HG03139 (cell line): Measurements from ENCODE around the gene CHCHD6.

Source experiments
- ATAC-seq: cut with Tn5 transposase; IDR thresholded peaks from one replicate; pipeline ENCODE4 v1.9.1; 2021; ENCODE audit not compliant: unreplicated experiment

Gene CHCHD6

DNA sequence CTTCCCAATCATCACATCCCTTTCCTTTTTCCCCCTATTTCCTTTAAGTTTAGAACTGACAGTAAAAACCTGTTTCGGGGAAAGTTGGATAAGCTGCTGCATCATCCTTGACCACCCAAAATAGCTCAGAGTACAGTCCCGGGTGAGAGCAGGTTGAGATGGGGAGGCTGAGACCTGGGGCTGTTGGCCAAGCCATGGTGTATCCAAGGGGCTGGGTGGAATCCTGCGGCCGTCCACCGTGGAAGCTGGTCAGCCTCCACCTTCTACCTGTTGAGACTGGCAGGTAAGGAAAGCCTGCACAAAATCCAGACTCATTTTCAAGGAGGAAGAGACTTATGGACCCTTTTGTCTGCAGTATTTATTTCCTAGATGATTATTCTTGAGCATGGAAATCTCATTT is 150.6 kb downstream of the CHCHD6 start:
- ATAC-seq: no peak

DNA sequence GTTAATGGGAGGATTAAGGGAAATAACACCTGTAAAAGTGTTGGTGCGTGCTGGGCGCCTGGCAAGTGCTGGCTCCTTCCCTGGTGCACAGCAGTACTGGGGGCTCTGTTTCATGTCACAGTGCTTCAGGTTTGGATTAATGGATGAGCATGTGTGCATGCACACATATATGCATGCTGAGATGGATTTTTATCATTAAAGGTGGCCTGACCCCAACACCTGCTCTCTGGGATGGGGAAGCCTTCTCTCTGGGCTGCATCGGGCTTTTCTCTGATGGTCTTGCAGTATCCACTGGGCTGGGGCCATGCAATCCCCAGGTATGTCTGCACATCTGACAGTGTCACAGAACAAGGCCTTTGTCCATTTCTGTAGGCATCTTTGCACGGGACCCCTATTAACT is 151.3 kb downstream of the CHCHD6 start:
- no peak for ATAC-seq

DNA sequence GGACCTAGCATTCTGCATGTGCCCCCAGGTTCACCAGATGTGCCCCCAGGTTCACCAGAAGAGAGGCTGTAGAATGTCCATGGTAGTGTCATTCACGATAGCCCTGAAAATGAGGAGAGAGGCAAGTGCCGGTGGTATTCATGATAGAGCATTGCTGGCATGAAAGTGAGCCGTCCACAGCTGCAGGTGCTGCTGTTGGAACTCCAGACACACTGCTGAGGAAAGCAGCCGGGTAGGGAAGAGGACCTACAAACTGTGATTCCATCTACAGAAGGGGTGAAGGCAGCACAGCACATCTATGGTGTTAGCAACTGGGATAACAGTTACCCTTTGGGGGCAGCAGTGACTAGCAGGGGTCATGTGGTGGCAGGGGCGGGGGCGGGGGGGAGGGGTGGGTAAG is 153.9 kb downstream of the CHCHD6 start:
- ATAC-seq: no peak

DNA sequence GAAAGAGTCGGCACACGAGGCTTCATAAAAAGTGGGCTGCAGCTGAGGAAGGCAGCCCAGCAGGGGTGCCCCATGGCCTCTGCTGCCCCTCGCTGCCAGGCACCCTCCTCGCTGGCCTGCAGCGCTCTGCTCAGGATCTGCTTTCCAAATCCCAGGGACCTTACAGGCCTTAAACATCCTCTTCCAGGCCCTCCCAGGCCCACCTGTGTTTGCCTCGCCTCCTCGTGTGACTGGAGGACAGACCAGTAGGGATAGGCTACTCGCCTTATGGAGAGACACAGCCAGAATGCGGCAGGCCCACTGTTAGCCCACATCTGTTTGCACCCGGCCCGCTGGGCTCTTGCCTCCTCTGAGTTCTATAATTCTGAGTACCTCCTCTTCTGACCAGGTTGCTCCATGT is 154.4 kb downstream of the CHCHD6 start:
- no peak for ATAC-seq

DNA sequence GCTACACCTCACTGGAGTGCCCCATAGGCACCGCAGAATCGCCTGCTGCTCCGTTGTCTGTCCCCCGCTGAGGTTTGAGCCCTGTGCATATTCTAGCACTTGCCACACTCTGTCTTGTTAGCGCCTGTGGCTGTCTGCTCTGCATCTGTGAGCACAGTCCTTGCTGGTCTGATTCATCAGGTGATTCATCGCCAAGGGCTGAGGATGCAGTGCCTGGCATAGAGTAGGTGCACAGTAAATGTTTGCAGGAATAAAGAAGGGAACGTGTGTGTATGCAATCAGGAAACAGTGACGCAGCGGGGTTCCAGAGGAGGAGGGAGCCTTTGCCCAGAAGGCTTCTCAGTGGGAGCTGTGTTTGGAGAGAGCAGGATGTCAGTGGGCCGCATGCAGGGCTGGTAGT is 154.8 kb downstream of the CHCHD6 start:
- ATAC-seq: no peak

DNA sequence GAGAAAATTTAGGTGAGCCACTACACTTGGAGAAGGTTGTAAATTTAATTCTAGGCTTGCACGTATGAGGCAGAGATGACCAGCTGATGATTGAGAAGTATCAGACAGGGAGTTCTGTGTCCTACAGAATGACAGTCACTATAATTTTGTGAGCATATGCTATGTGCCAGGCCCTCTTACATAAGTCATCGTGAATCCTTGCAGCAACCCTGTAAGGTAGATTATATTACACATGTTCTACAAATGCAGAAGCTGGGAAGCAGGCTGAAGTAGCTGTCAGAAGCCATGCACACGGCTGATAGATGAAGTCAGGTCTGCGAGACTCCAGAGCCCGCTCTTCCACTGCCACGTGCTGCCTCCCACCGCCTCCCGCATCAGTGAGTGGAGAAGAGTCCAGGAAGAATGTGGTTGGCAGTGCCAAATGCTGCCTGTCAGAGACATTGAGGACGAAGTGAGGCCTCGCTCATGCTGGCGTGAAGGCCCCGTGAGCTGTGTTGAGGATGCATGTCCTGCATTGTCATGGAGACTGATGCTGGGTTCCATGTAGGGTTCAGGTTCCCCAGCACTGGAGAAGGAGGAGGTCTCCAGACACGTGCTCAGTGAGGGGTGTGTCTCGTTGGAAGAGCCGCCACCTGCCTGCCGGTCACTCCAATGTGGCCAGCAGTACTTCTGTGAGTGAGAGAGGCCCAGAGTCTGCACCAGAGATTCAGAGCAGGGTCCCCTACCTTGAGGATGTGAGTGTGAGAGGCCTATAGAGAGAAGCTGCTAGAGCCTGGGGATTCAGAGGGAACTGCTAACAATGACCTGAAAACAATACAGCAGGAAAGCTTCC is 155.6 kb downstream of the CHCHD6 start:
- no peak for ATAC-seq

DNA sequence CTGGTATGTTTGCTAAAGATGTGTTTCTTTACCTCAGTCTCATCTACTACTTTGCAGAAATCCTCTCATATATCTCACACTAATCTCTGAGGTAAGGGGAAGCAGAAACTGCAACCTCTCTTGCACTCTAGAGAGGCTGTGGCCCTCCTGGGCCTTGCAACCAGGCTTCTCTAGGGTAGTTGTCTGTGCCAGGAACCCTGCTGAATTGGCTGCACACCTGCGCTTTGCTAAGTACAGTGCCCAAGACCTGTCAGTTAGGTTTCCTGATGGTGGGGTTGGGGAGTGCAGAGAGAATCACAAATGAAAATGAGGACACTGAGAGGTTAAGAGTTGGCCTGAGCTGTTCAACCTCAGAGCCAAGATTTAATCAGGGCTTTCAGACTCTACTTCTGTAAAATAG is 161.7 kb downstream of the CHCHD6 start:
- no peak for ATAC-seq

DNA sequence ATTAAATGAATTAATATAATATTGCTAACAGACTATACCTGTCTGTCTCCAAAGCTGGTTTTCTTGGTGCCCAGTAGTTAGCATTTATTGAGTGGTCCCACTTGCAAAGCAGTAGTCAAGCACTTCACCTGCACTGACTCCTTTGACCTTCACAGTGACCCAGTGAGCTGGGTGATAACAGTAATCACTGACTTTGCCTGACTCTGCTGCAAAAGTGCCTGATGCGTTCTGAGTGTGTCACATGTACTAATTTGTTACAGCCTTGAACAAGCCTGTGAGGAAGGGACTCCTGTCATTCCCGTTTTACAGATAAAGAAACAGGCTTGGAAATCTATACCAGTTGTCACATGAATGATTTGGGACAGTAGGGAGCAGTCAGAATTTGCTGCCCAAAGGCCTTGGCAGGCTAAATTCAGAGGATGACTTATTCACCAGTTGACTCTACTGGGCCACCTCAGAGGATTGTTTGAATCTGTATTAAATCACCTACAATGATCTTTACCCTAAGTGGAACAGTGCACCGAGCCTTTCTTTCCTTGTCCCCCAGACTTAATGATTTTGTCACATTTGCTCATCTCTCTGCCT is 162.2 kb downstream of the CHCHD6 start:
- ATAC-seq: no peak

DNA sequence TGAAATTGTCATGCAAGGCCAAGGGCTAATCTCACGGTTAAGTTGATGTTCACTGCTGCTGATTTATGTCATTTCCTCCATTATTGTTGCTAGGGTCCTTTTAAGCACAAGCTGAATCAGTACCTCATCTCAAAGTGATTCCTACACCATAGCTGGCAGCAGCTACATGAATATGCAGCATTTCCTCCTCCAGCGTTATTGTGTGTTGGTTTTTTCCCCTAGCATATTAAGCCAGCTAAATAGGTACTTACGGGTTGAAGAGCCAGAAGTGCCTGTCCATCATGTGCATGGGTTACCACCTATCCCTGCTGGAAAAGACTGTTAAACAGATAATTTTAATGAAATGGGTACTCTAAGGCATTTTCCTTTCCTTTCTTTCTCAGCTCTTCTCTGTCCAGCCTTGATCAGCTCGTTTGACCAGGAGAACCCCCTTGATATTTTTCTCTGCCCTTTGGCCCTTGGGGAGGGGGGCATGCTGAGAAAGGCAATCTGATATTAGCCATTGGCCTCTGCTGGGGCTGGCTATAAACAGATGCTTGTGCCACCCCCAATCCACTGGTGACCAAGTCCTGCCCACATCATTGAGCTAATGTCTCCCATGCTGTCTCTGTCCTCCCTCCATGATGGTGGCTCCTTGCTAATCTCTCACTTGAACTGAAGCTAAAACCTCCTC is 163.3 kb downstream of the CHCHD6 start:
- ATAC-seq: no peak

DNA sequence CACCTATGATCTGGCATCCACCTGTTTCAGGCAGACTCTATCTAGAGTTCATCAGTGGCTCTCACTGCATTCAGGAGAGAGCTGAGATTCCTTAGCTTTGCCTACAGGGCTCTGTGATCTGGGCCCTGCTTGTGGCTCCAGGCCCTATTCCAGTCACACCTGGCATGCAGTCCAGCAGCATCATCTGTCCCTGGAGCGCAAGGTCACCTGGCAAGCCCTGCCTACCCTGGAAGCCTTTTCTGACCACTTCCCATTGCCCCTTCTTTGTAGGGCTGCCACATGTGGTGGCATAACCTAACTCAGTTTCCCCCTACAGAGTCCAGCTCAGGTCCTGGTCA is 163.8 kb downstream of the CHCHD6 start:
- ATAC-seq: no peak

DNA sequence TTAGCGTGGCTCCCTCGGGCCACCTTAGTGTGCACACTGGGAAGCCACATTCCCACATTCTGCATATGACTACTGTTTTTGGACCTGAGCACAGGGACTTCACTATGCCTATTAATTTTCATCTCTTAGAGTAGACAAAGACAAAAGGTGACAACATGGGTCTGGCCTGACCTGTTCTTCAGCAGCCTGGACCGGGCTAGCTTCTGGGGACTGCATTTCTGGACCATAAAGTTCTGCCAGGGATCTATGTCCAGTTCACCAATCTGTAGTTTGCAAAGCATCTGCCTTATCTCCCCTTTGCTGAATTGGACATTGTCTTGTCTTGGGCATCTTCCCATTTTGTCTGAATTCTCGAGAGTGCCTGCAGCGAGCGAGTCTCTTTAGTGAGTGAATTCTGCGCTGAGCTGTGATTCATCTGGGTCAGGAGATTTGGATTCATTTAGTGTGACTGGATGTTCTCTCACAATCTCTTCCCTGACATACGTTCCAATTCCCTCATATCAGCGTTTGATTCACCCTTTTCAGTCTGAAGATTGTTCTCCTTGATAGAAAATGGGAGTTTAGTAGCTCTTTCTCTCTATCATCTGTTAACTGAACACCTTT is 166.7 kb downstream of the CHCHD6 start:
- no peak for ATAC-seq

DNA sequence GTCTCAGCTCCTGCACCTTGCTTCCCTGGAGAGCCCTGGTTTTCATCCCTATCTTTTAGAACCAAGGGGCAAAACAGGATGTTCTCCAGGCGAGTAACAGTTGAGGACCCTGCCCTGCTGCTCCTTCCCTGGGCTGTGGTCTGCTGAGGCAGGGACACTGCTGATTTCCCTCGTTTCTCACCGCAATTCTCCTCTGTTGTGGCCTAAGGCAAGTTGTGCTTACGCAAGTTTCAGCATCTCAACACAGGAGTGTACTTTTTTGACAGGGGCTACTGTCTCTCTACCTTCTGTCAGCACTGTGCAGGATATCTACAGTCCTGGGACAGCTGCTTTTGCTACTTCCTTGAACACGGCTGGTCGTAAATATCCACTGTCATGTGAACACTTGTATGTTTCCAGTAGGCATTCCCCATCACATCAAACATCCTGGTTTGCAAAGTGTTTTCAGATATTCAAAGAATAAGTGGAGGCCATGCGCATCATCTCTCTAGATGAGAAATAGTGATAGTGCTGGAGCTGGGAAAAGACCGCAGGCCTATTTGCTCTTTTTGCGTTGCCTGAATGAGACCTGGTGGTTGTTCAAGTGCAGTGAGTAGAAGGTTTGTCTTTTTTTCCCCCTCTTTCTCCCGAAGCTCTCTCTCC is 168.8 kb downstream of the CHCHD6 start:
- no peak for ATAC-seq

DNA sequence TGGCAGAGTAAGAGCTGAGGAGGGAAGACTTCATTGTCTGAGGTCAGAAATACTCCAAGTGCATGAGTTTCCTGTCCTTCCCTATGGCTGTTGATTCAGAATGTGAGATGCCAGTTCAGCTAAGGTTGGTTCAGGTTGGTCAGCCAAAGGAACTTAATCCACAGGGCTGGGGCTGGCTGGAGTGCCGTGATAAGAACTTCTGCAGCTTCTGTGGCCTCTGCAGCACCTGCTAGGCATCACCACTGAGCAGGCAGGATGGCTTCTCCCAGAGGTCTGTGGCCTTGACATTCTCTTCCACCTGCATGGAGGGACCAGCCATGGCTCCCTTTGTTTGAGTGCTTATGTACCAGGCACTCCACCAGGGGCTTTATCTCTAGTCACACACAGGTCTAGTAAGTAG is 169.4 kb downstream of the CHCHD6 start:
- ATAC-seq: no peak

DNA sequence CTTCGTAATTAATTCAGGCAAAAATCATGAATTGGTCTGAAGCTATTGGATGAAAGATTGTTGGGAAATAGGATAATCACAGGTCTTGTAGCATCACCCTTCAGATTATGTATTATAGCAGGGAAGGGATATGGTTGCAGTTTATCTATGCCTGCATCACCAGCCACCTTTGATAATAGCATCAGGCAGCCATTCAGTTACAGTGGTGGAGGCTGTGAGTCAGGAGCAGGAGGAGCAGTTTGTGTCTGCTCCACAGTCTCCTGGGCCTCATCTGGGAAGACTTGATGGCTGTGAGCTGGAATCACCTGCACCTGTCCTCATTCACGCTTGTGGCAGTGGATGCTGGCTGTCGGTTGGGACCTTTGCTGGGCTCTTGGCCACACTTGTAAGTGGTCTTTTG is 174.6 kb downstream of the CHCHD6 start:
- no peak for ATAC-seq

DNA sequence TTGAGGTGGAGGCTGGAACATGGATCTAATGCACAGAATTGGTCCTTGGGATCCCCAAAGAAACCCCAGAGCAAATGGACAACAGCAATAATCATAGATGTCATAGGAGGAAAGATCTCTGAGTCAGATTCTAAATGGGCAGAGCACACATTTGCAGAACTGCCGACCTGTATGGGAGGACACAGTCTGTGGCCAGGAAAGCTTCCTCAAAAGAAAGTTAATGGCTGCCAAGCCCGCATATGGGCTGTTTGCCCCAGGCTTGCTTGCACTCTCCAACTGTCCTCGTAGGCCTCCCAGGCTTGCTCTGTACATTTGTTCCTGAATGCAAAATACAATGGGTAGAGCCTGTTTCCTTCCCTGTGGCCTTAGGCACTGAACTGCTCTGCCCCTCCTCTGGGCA is 176.9 kb downstream of the CHCHD6 start:
- ATAC-seq: no peak

DNA sequence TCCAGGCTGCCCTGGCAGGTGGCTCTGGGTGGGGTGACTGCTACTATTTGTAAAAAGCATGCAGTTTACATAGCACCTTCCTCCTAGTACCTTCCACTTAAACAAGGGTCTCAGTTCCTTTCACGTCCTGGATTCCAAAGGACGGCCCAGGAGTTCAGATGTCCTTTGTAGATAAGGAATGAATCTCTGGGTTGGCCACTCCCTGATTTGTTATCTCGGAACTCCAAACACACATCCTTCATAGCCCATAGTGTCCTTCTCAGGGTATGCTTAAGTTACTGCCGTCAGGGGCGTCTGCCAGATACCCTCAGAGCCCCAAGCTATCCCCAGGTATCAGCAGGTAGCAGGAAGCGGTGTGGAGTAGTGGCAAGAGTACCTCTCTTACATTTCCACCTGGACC is 177.8 kb downstream of the CHCHD6 start:
- no peak for ATAC-seq

DNA sequence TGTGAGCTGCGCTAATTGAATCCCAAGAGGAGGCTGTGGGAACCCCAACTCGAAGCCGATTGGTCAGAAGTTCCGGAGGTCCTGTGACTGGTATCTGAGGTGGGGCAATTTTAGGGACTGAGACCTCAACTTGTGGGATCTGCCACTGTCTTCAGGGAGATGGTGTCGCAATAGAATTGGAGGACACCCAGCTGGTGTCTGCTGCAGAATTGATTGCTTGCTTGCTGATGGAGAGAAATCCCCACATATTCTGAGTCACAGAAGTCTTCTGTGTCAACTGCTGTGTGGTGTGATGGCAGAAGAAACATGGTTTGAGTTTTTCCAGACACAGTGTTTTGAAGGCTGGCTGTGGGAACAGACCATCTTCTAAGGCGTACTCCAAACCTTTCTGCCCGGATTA is 179.2 kb downstream of the CHCHD6 start:
- no peak for ATAC-seq

DNA sequence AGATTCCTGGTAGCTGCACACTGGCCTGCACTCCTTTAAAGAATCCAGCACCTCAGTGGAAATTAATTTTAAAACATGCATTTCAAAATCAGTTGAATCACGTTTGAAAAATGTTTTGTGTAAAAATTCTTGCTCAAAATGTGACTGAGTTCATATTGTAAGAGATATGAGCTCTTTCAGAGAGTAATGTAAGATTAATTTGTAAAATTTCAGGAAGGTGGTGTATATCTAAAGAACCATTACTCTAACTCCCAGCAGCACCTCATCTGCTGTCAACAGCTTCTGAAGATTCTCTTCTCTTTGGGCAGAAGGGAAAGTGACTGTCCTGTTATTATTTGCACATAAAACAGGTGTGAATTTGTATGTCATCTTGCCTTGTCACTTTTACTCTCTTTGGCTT is 181.4 kb downstream of the CHCHD6 start:
- ATAC-seq: no peak

DNA sequence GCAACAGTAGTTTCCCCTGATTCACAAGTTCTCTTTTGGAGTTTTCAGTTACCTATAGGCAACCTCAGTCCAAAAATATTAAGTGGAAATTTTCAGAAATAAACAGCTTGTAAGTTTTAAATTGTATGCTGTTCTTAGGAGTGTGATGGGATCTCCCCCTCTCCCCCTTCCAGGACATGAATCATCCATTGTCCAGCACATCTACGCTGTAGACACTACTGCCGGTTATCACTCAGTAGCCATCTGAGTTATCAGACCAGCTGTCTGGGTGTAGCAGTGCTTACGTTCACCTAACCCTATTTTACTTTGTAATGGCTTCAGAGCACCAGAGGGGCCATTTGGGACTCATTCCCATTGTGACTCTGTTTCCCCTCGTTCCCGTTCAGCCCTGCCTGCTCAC is 182.2 kb downstream of the CHCHD6 start:
- ATAC-seq: no peak

DNA sequence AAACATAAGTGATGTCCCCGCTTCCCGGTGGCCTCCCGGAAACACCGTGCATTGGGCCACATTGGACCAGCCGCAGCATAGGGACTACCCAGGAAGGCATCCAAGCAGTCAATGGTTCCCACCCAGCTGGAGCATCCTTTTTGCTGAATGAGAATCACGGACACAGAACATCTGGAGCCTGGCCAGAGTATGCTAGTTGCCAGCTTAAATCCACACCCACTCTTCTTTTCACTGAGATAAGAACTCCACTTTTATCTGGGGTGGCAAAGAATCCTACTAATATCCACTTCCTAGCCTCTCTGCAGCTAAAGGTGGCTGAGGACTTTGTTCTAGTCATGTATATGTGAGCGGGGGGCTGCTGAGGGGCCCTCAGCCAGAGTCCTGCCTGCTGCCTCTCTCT is 183.6 kb downstream of the CHCHD6 start:
- no peak for ATAC-seq

DNA sequence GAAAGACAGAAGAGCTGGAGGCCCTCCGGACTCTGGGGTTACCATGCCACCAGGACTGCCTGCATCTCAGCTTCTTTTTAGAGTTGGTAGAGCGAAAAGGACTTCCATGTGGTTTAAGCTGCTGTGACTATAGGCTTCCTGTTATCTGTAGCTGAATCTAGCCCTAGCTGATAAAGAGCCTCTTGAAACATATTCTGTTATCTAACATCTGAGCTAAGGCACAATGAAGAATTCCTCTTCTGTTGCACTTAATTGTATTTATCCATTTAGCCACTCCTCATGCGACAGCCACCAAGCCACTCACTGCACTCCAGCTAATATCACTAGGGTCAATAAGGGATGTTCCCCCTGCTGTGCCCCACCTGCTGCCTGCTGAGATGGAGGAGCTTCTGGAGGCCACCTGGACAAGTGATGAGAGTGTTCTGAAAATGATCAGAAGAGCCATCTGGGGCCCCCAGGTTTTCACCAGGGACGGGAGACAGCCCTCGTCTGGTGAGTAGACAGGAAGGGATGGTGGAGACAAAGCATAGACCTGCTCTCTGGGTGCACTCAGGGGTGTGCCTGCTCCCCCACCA is 184.2 kb downstream of the CHCHD6 start:
- no peak for ATAC-seq
